ENCODE data around the gene CACUL1. TPM values are rescaled to one million over a fixed set of nuclear protein-coding genes. Genes with fewer than 3 reads are reported as not detected.
A peak's percentile ranks its signal among the peaks of the same experiment; 100 is the strongest.

CACUL1 gene
- total RNA-seq, 1 donor from 2014 or later, result 34.0 TPM

GRCh38 chr10:118704711-118705110 lies 50.1 kb downstream of the CACUL1 start:
- Mint-ChIP-seq H3K4me3 (ENCODE audit: unreplicated experiment) (no peak overlapping the region), H3K27ac (ENCODE audit: unreplicated experiment) (no peak overlapping the region), H3K36me3 (ENCODE audit: unreplicated experiment) (peaks cover 20% of the 10 kb centered on the region), H3K9me3 (ENCODE audit: unreplicated experiment) (no peaks in the 10 kb centered on the region), H3K4me1 (ENCODE audit: unreplicated experiment) (no peaks in the 10 kb centered on the region), H3K27me3 (ENCODE audit: unreplicated experiment) (no peaks in the 10 kb centered on the region)
- TF ChIP-seq, protein P1, sequence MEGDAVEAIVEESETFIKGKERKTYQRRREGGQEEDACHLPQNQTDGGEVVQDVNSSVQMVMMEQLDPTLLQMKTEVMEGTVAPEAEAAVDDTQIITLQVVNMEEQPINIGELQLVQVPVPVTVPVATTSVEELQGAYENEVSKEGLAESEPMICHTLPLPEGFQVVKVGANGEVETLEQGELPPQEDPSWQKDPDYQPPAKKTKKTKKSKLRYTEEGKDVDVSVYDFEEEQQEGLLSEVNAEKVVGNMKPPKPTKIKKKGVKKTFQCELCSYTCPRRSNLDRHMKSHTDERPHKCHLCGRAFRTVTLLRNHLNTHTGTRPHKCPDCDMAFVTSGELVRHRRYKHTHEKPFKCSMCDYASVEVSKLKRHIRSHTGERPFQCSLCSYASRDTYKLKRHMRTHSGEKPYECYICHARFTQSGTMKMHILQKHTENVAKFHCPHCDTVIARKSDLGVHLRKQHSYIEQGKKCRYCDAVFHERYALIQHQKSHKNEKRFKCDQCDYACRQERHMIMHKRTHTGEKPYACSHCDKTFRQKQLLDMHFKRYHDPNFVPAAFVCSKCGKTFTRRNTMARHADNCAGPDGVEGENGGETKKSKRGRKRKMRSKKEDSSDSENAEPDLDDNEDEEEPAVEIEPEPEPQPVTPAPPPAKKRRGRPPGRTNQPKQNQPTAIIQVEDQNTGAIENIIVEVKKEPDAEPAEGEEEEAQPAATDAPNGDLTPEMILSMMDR (IDR thresholded peaks at IDR 0.05), result no peak
- no peak for DNase-seq (ENCODE audit: extremely low spot score, unreplicated experiment)

DNA sequence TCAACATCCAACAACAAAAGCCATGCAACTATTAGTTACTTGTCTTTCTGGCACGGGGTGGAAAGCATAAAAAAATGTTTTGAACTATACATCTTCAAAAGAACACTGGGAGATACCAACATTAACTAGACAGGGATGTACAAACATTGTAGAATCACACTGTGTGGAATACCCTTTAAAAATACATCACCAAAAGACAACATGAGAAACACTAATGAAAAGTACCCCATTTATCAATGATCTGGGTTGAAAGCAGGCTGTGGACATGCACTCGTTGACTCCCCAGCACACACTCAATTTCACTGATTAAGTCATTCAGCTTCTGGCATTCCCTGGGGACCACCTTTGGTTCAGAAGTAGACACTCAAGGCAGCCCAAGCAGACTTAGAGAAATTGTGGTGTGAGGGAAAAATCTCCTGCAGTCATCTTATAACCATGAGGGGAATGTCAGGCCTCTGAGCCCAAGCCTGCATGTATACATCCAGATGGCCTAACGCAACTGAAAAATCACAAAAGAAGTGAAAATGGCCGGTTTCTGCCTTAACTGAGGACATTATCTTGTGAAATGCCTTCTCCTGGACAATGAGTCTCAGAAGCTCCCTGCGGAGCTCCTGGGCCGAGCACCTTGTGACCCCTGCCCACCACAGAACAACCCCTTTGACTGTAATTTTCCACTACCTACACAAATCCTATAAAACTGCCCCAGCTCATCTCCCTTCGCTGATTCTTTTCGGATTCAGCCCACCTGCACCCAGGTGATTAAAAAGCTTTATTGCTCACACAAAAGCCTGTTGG lies 53.0 kb downstream of the CACUL1 start:
- DNase-seq (ENCODE audit: extremely low spot score, unreplicated experiment), result no peak
- Mint-ChIP-seq H3K4me1 (ENCODE audit: unreplicated experiment) (peaks cover 13% of the 10 kb centered on the region), H3K27ac (ENCODE audit: unreplicated experiment) (no peak overlapping the region), H3K9me3 (ENCODE audit: unreplicated experiment) (no peaks in the 10 kb centered on the region), H3K4me3 (ENCODE audit: unreplicated experiment) (no peak overlapping the region), H3K27me3 (ENCODE audit: unreplicated experiment) (no peaks in the 10 kb centered on the region), H3K36me3 (ENCODE audit: unreplicated experiment) (peaks cover 14% of the 10 kb centered on the region)
- TF ChIP-seq, protein P1 (IDR thresholded peaks at IDR 0.05), result no peak

DNA sequence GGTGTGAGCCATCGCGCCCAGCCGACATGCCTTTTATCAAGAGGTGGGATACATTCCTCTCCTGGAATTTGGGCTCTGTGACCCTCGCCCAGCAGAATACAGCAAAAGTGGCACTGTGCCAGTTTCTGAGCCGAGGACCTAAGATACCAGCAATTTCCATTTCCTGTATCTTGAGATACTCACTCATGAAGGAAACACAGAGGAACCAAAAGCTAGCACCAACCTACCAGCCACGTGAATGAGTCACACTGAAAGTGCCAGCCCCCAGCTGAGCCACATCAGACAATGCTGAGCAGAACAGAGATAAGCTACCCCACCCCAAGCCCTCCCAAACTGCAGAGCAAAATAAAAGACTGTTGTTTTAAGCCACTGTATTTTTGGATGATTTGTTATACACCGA lies 56.3 kb downstream of the CACUL1 start:
- Mint-ChIP-seq H3K27ac (ENCODE audit: unreplicated experiment) (peak overlapping the region; percentile 12), H3K9me3 (ENCODE audit: unreplicated experiment) (no peaks in the 10 kb centered on the region), H3K4me1 (ENCODE audit: unreplicated experiment) (peaks cover 15% of the 10 kb centered on the region), H3K36me3 (ENCODE audit: unreplicated experiment) (peaks cover 13% of the 10 kb centered on the region), H3K27me3 (ENCODE audit: unreplicated experiment) (no peaks in the 10 kb centered on the region), H3K4me3 (ENCODE audit: unreplicated experiment) (no peak overlapping the region)
- TF ChIP-seq, protein P1 (IDR thresholded peaks at IDR 0.05), result no peak
- DNase-seq (ENCODE audit: extremely low spot score, unreplicated experiment), result no peak

GRCh38 chr10:118694848-118695247 lies 59.9 kb downstream of the CACUL1 start:
- no peak for DNase-seq (ENCODE audit: extremely low spot score, unreplicated experiment)
- H3K9me3 Mint-ChIP-seq (ENCODE audit: unreplicated experiment), result no peaks in the 10 kb centered on the region
- H3K27me3 Mint-ChIP-seq (ENCODE audit: unreplicated experiment), result no peaks in the 10 kb centered on the region
- H3K27ac Mint-ChIP-seq (ENCODE audit: unreplicated experiment), result no peak overlapping the region
- H3K4me3 Mint-ChIP-seq (ENCODE audit: unreplicated experiment), result no peak overlapping the region
- TF ChIP-seq, protein P1 (IDR thresholded peaks at IDR 0.05), result no peak
- H3K36me3 Mint-ChIP-seq (ENCODE audit: unreplicated experiment), result peaks cover 12% of the 10 kb centered on the region
- peaks cover 30% of the 10 kb centered on the region for H3K4me1 Mint-ChIP-seq (ENCODE audit: unreplicated experiment)

DNA sequence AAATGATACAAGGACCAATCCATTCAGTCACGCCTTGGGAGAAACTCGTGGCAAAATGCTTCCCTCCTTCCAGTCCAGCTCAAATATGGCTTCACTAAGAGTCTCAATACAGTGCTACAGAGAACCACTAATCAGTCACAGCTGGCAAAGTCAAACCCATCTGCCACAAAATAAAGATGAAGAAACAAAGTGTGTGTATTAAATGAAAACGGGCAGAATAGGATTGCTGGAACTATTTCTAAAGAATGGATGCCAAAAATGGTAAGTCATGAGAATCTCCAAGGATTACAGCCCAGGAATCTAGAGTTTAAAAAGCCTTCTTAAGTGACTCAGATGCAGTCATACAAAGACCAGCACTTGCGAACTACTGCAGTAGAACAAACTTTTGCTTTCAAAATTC lies 61.9 kb downstream of the CACUL1 start:
- H3K27me3 Mint-ChIP-seq (ENCODE audit: unreplicated experiment), result no peaks in the 10 kb centered on the region
- TF ChIP-seq, protein P1 (IDR thresholded peaks at IDR 0.05), result no peak
- H3K9me3 Mint-ChIP-seq (ENCODE audit: unreplicated experiment), result no peaks in the 10 kb centered on the region
- DNase-seq (ENCODE audit: extremely low spot score, unreplicated experiment), result no peak
- no peak overlapping the region for H3K4me3 Mint-ChIP-seq (ENCODE audit: unreplicated experiment)
- H3K36me3 Mint-ChIP-seq (ENCODE audit: unreplicated experiment), result peaks cover 30% of the 10 kb centered on the region
- peaks cover 17% of the 10 kb centered on the region for H3K4me1 Mint-ChIP-seq (ENCODE audit: unreplicated experiment)
- peak overlapping the region; percentile 59 for H3K27ac Mint-ChIP-seq (ENCODE audit: unreplicated experiment)
